ENCODE data around the gene KRTAP19-8.

The KRTAP19-8 gene

DNA sequence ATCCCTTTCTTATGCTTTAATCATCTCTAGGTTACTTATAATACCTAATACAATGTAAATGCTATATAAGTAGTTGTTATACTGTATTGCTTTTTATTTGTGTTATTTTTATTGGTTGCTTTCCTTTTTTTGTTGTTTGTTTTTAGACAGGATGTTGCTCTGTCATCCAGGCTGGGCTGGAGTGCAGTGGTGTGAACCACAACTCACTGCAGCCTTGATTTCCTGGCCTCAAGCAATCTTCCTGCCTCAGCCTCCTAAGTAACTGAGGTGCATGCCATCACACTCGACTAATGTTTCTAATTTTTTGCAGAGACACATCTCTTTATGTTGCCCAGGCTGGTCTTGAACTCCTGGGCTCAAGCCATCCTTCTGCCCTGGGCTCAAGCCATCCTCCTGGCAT, 26.9 kb downstream of the KRTAP19-8 start:
- DNase-seq: no peak

DNA sequence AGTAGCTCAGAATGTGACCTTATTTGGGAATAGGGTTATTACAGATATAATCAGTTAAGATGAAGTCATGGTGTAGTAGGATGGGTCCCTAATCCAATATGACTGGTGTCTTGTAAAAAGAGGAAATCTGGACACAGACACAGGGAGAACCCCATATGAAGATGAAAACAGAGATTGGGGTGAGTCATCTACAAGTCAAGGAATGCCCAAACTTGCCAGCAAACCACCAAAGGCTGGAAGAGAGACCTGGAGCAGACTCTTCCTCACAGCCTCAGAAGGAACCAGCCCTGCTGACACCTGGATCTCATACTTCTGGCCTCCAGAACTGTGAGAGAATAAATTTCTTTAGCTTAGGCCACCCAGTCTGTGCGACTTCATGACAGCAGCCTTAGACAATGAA, 29.9 kb downstream of the KRTAP19-8 start:
- no peak for DNase-seq

- DNase-seq: no peak
Measured at GRCh38 chr21:31005019-31005418, 33.3 kb downstream of the KRTAP19-8 start.

- no peak for DNase-seq
Measured at GRCh38 chr21:31003471-31003870, 34.8 kb downstream of the KRTAP19-8 start.

GRCh38 chr21:30997541-30997940, 40.7 kb downstream of the KRTAP19-8 start:
- DNase-seq: no peak

DNA sequence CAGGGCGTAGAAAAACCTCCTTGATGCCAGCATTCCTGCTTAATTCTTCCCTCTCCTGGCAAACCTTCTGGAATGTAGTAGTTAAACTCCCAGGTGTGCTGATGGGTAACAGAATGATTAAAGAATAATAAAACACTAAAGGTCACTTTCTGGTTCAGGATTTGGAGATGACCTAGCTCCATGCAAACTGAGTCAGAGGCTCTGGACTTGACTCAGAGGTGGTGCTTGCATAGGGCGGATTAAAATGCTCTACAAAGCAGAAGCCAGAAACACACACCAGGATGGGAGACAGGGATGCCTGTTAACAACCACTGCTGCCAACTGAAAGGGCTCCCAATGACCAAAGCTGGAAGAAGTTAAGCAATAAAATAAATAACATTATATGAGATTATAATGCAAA, 41.5 kb downstream of the KRTAP19-8 start:
- DNase-seq: no peak

DNA sequence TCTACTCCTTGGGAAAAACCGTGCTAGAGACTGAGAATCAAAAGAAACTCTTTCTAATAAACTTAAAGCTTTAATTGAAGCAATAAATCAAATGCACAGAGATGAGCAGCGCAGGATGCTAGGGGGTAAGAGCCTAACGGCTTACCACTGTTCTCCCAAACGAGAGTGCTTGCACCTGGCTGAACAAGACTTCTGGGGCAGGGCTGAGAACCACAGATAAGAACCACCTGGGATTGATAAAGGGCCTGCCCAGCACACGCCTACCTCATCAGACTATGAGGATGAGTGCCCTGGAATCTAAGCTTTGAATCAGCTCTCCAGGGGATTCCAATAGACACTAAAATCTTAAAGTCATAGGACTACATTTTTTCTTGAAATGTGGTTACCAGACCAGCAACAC, 43.3 kb downstream of the KRTAP19-8 start:
- no peak for DNase-seq

DNA sequence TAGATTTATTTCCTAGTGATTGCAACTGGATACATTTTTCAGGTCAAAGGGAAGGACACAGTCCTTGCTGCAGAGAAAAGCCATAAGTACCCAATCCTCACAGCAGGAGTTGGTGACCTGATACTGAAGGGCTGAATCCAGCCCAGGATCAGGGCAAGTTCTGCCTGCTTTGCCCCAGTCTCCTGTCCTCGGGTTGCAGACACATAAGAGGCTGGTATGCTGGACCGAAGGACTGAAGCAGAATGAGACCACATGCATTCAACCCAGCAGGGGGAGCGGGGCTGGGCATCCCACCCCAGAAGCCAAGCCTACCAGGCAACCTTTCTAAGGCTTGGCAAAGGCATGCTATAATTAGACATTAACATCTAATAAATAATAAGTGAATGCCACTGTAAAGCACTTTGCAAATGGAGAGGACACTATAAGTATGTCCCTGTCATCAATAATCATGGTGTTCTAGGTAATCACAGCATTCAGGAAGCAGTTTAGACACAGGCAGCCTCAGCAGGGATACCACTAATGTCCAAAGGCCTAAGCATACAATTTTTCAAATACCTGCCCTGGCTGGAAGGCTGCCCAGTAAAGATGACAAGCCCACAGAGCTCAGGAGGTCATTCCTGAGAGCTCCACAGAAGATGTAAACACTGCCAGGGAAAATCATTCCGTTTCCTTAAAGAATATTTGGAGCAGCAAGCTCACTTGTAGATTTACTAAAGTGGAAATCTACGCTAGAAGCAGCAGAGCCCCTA, 47.6 kb downstream of the KRTAP19-8 start:
- DNase-seq: no peak

- DNase-seq: no peak
Measured at GRCh38 chr21:30988706-30989105, 49.6 kb downstream of the KRTAP19-8 start.

All from NCI-H1930 (cell line).